GM23338 (cell line): Measurements from ENCODE around the gene NSD2. TPM values are rescaled to one million over a fixed set of nuclear protein-coding genes. Genes with fewer than 3 reads are reported as not detected.

Experiments
- ATAC-seq: fragments of 200-7000 bp; cut with Tn5 transposase; 3 replicates; pipeline ENCODE4 v1.9.1; 2020
- DNase-seq: peaks from one replicate; pipeline ENCODE4 v3.0.0-alpha.2; 2015; ENCODE audit warnings: low spot score
- H2AFZ ChIP-seq: fragments of 200-600 bp; sonication (generic); 2 replicates; pipeline ENCODE4 v1.8.0; 2016; ENCODE audit warnings: antibody characterized with exemption, mild to moderate bottlenecking, moderate library complexity
- H3F3A ChIP-seq: fragments of 200-600 bp; sonication (generic); replicated peaks from 2 replicates; pipeline ENCODE4 v1.8.0; 2017; ENCODE audit warnings: antibody characterized with exemption, mixed run types, low read depth
- H3K27ac ChIP-seq: fragments of 200-600 bp; sonication (generic); 2 replicates; pipeline ENCODE4 v1.6.1; 2016; ENCODE audit warnings: low read depth
- H3K27me3 ChIP-seq: fragments of 200-600 bp; sonication (generic); 2 replicates; pipeline ENCODE4 v1.8.0; 2016; ENCODE audit warnings: mild to moderate bottlenecking, mixed run types, moderate library complexity; ENCODE audit not compliant: insufficient read depth
- H3K36me3 ChIP-seq: fragments of 200-600 bp; sonication (generic); 2 replicates; pipeline ENCODE4 v1.8.0; 2016; ENCODE audit warnings: mild to moderate bottlenecking; ENCODE audit not compliant: insufficient read depth
- H3K4me1 ChIP-seq: fragments of 200-600 bp; sonication (generic); 2 replicates; pipeline ENCODE4 v1.8.0; 2016; ENCODE audit warnings: mild to moderate bottlenecking, moderate library complexity; ENCODE audit not compliant: insufficient read depth
- H3K4me2 ChIP-seq: fragments of 200-600 bp; sonication (generic); 2 replicates; pipeline ENCODE4 v1.7.1; 2017; ENCODE audit warnings: mixed run types
- H3K4me3 ChIP-seq: fragments of 200-600 bp; sonication (generic); 2 replicates; pipeline ENCODE4 v1.6.1; 2016; ENCODE audit warnings: mixed run types
- H3K79me2 ChIP-seq: fragments of 200-600 bp; sonication (generic); replicated peaks from 2 replicates; pipeline ENCODE4 v1.8.0; 2017; ENCODE audit warnings: mild to moderate bottlenecking; ENCODE audit not compliant: insufficient read depth
- H3K9me2 ChIP-seq: fragments of 200-600 bp; sonication (generic); 2 replicates; pipeline ENCODE4 v1.8.0; 2017; ENCODE audit not compliant: insufficient read depth
- H4K20me1 ChIP-seq: fragments of 200-600 bp; sonication (generic); replicated peaks from 2 replicates; pipeline ENCODE4 v1.8.0; 2017; ENCODE audit warnings: mild to moderate bottlenecking; ENCODE audit not compliant: insufficient read depth
- H3K27ac Mint-ChIP-seq: 2 replicates; pipeline ENCODE4 v1.8.0; 2020; ENCODE audit warnings: inconsistent platforms, mild to moderate bottlenecking, moderate library complexity, mixed read lengths
- H3K27me3 Mint-ChIP-seq: 3 replicates; pipeline ENCODE4 v1.8.0; 2022; ENCODE audit warnings: low read depth, mild to moderate bottlenecking, moderate library complexity, mixed read lengths, inconsistent platforms; ENCODE audit not compliant: insufficient read depth, poor library complexity
- H3K36me3 Mint-ChIP-seq: 3 replicates; pipeline ENCODE4 v1.8.0; 2021; ENCODE audit warnings: low read depth, mild to moderate bottlenecking, inconsistent platforms, moderate library complexity, mixed read lengths
- H3K4me1 Mint-ChIP-seq: 3 replicates; pipeline ENCODE4 v1.8.0; 2020; ENCODE audit warnings: mild to moderate bottlenecking, inconsistent platforms, mixed read lengths
- H3K4me3 Mint-ChIP-seq: 3 replicates; pipeline ENCODE4 v1.8.0; 2021; ENCODE audit warnings: moderate library complexity, mild to moderate bottlenecking, inconsistent platforms, mixed read lengths
- H3K9me3 Mint-ChIP-seq: 3 replicates; pipeline ENCODE4 v1.8.0; 2020; ENCODE audit warnings: moderate library complexity, mild to moderate bottlenecking, inconsistent platforms, mixed read lengths
- CREB1 ChIP-seq: fragments of 250-450 bp; sonication (Bioruptor Pico); IDR thresholded peaks from 2 replicates; pipeline ENCODE4 v1.5.0; 2020; ENCODE audit warnings: low read depth, mild to moderate bottlenecking, moderate library complexity
- CTCF ChIP-seq, 2 experiments: fragments of 200-600 bp in 1 of 2; sonication (generic) in 1 of 2; conservative IDR thresholded peaks; 2 replicates each; pipeline versions ENCODE4 v1.5.1 to v1.6.1; 2016 to 2017; ENCODE audit warnings: antibody characterized with exemption in 2 of 2, low read depth in 2 of 2, mild to moderate bottlenecking in 2 of 2, moderate library complexity in 1 of 2
- ETS1 ChIP-seq: IDR thresholded peaks from 2 replicates; pipeline ENCODE4 v1.6.1; 2016; ENCODE audit warnings: antibody characterized with exemption
- EZH2 ChIP-seq: fragments of 200-600 bp; sonication (generic); IDR thresholded peaks from one replicate; pipeline ENCODE4 v1.8.0; 2017; ENCODE audit warnings: antibody characterized with exemption, mild to moderate bottlenecking, low read depth; ENCODE audit not compliant: unreplicated experiment
- EZH2phosphoT487 ChIP-seq: fragments of 200-600 bp; sonication (generic); IDR thresholded peaks from one replicate; pipeline ENCODE4 v1.8.1; 2018; ENCODE audit warnings: antibody characterized with exemption; ENCODE audit not compliant: unreplicated experiment
- JUNB ChIP-seq: IDR thresholded peaks from one replicate; pipeline ENCODE4 v1.6.1; 2016; ENCODE audit warnings: antibody characterized with exemption; ENCODE audit not compliant: unreplicated experiment
- NANOG ChIP-seq: IDR thresholded peaks from 2 replicates; pipeline ENCODE4 v1.6.1; 2016; ENCODE audit warnings: antibody characterized with exemption, borderline replicate concordance
- POLR2AphosphoS5 ChIP-seq: IDR thresholded peaks from 2 replicates; pipeline ENCODE4 v1.6.1; 2016; ENCODE audit warnings: antibody characterized with exemption, low read depth
- REST ChIP-seq: IDR thresholded peaks from one replicate; pipeline ENCODE4 v1.6.1; 2018; ENCODE audit warnings: antibody characterized with exemption; ENCODE audit not compliant: unreplicated experiment
- STAT1 ChIP-seq: IDR thresholded peaks from one replicate; pipeline ENCODE4 v1.6.1; 2016; ENCODE audit warnings: antibody characterized with exemption; ENCODE audit not compliant: unreplicated experiment
- ZNF114 ChIP-seq: fragments of 250-450 bp; sonication (Bioruptor Pico); IDR thresholded peaks from 2 replicates; pipeline ENCODE4 v1.5.0; 2020; ENCODE audit warnings: mild to moderate bottlenecking, moderate library complexity
- ZNF331 ChIP-seq: fragments of 250-450 bp; sonication (Bioruptor Pico); IDR thresholded peaks from 2 replicates; pipeline ENCODE4 v1.5.0; 2020; ENCODE audit warnings: low read depth, mild to moderate bottlenecking, moderate library complexity
- ZNF462 ChIP-seq: fragments of 250-450 bp; sonication (Bioruptor Pico); IDR thresholded peaks from 2 replicates; pipeline ENCODE4 v1.5.0; 2020; ENCODE audit warnings: mild to moderate bottlenecking, moderate library complexity
- polyA plus RNA-seq: library from polyadenylated mRNA; unstranded; fragments of >200 nt; fragmentation: Nextera tagmentation; extraction: Ambion mirVana; gene quantifications from 2 replicates; pipeline ENCODE4 v1.2.1, GENCODE V29; 2016
- total RNA-seq: library from RNA; depleted of rRNA; stranded (reverse); fragments of >200 nt; shearing (Covaris generic); gene quantifications from 2 replicates; pipeline ENCODE4 v1.2.3, GENCODE V29; 2014

Gene NSD2
- total and polyA plus RNA-seq, 2 experiments from 2014 or later = 33.5 to 84.4 TPM

GRCh38 chr4:1973218-1973617 is 102.0 kb downstream of the NSD2 start:
- Mint-ChIP-seq H3K27ac (no peak overlapping the region), H3K27me3 (peaks cover 15% of the 10 kb centered on the region)
- TF ChIP-seq EZH2phosphoT487 (no peak), ETS1 (no peak), EZH2 (no peak), CTCF (conservative IDR thresholded peaks at IDR 0.05; ENCODE audit: low read depth in 2 of 2) (no peak), STAT1 (no peak), ZNF114 (CRISPR knock-in tag) (no peak), NANOG (no peak), POLR2AphosphoS5 (no peak), CREB1 (CRISPR knock-in tag) (no peak), REST (no peak), ZNF462 (CRISPR knock-in tag) (no peak), JUNB (no peak), ZNF331 (CRISPR knock-in tag) (no peak)

More at GRCh38 chr4:1973218-1973617, 102.0 kb downstream of the NSD2 start:
- H3K4me2 ChIP-seq = no peak overlapping the region
- H2AFZ ChIP-seq = no peak overlapping the region
- Mint-ChIP-seq H3K9me3 (no peaks in the 10 kb centered on the region; the same call in 2 of the 3 replicates), H3K36me3 (peaks cover 48% of the 10 kb centered on the region), H3K4me3 (no peak overlapping the region), H3K4me1 (no peaks in the 10 kb centered on the region)
- 0 out of 2 replicates have a peak, but pooled peaks cover 1% of the 10 kb centered on the region for H3F3A ChIP-seq
- no peaks in the 10 kb centered on the region for H3K79me2 ChIP-seq
- 0 out of 2 replicates have a peak, but pooled peaks cover 8% of the 10 kb centered on the region for H3K36me3 ChIP-seq
- no peaks in the 10 kb centered on the region for H3K27me3 ChIP-seq
- H4K20me1 ChIP-seq = no peaks in the 10 kb centered on the region; the same call in 1 of the 2 replicates
- DNase-seq = no peak
- no peak for ATAC-seq
- H3K4me1 ChIP-seq = no peaks in the 10 kb centered on the region
- no peak overlapping the region for H3K4me3 ChIP-seq
- no peaks in the 10 kb centered on the region for H3K9me2 ChIP-seq
- H3K27ac ChIP-seq = no peak overlapping the region
